ENCODE data around the gene CAMK4.

CAMK4 gene

DNA sequence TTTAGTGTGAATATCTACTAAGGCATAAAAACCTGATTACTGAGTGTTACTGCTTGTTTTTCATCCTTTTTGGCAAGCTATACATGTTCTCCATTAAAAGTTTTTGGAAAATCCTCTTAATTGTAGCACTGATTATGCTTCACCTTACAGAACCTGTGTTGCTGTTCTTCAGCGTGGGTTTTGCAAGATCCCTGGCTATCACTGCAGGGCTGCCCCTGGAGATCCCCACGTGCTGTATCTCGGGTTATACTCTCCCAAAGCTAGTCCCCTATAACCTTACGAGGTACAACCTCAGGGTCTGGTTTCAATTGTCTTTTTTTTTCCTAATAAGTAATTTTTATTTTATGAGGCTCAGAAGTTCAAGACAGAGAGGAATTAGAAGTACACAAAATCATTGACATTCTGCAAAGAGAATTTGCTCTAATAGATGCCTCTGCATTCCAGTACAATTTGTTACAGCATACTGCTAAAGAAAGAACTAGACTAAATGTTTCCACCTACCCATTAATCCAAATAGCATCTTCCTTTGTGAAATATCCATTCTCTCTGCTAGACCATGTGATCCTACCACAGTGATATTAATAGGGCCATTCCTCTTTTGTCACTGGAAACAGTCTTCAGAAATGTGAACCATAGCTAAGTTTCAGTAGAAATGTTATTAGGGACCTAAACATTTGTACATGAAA, 25.8 kb upstream of the CAMK4 start:
- DNase-seq (ENCODE audit: low read depth): no peak
- TF ChIP-seq, protein P1, sequence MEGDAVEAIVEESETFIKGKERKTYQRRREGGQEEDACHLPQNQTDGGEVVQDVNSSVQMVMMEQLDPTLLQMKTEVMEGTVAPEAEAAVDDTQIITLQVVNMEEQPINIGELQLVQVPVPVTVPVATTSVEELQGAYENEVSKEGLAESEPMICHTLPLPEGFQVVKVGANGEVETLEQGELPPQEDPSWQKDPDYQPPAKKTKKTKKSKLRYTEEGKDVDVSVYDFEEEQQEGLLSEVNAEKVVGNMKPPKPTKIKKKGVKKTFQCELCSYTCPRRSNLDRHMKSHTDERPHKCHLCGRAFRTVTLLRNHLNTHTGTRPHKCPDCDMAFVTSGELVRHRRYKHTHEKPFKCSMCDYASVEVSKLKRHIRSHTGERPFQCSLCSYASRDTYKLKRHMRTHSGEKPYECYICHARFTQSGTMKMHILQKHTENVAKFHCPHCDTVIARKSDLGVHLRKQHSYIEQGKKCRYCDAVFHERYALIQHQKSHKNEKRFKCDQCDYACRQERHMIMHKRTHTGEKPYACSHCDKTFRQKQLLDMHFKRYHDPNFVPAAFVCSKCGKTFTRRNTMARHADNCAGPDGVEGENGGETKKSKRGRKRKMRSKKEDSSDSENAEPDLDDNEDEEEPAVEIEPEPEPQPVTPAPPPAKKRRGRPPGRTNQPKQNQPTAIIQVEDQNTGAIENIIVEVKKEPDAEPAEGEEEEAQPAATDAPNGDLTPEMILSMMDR (IDR thresholded peaks at IDR 0.05; ENCODE audit: control insufficient read depth, extremely low read depth, insufficient read depth): no peak
- H3K4me3 ChIP-seq (ENCODE audit: low read depth, low read length): no peak overlapping the region

DNA sequence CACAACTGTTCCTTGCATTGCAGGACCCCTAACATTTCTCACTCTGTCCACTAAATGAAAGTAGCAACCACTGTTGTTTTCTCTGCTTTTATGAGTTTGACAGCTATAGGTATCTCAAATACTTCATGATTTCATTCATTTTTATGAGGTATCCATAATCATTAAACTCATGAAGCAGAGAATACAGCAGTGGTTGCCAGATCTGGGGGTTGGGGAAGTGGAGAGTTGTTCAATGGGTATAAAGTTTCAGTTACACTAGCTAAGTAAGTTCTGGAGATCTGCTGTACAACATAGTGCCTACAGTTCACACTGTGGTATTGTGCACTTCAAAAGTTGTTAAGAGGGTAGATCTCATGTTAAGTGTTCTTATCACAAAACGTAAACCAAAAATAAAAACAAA, 23.4 kb upstream of the CAMK4 start:
- no peak overlapping the region for H3K4me3 ChIP-seq (ENCODE audit: low read depth, low read length)
- TF ChIP-seq, protein P1 (IDR thresholded peaks at IDR 0.05; ENCODE audit: control insufficient read depth, extremely low read depth, insufficient read depth): no peak
- no peak for DNase-seq (ENCODE audit: low read depth)

GRCh38 chr5:111201705-111202104, 22.5 kb upstream of the CAMK4 start:
- TF ChIP-seq, protein P1 (IDR thresholded peaks at IDR 0.05; ENCODE audit: control insufficient read depth, extremely low read depth, insufficient read depth): no peak
- no peak overlapping the region for H3K4me3 ChIP-seq (ENCODE audit: low read depth, low read length)
- no peak for DNase-seq (ENCODE audit: low read depth)

DNA sequence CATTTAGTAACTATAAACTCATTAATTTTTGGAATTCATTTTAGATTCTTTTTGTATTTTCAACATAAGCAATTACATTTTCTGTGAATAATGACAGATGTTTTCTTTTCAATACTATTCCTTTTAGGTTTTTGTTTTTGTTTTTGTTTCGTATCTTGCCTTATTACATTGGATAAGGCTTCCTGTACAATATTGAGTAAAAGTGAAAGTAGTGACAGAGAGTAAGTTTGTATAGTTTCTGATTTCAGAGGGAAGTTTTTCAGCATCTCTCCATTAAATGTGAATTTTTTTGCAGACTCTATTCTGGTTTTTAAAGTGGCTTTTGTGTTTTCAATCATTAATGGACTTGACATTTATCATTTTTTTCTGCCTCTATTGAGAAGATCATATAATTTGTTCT, 12.8 kb upstream of the CAMK4 start:
- no peak overlapping the region for H3K4me3 ChIP-seq (ENCODE audit: low read depth, low read length)
- TF ChIP-seq, protein P1 (IDR thresholded peaks at IDR 0.05; ENCODE audit: control insufficient read depth, extremely low read depth, insufficient read depth): no peak
- DNase-seq (ENCODE audit: low read depth): no peak

- no peak for DNase-seq (ENCODE audit: low read depth)
- H3K4me3 ChIP-seq (ENCODE audit: low read depth, low read length): no peak overlapping the region
- TF ChIP-seq, protein P1 (IDR thresholded peaks at IDR 0.05; ENCODE audit: control insufficient read depth, extremely low read depth, insufficient read depth): no peak
These were observed 10.0 kb upstream of the CAMK4 start for GRCh38 chr5:111214052-111214742.

DNA sequence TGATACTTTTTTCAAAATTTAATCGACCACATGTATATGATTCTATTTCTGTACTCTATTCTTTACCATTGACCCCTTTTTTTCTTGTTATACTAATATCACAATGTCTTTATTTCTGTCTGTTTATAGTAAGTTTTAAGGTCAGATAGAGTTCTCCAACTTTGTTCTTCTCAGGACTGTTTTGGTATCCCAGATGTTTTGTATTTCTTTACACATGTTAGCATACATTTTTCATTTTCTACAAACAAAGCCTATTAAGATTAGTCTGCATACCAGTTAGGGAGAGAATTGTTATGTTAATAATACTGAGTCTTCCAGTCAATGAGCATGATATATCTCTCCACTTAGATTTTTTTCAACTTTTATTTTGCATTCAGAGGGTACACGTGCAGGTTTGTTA, 8.2 kb upstream of the CAMK4 start:
- TF ChIP-seq, protein P1 (IDR thresholded peaks at IDR 0.05; ENCODE audit: control insufficient read depth, extremely low read depth, insufficient read depth): no peak
- DNase-seq (ENCODE audit: low read depth): no peak

More for the DNA sequence above, 8.2 kb upstream of the CAMK4 start:
- H3K4me3 ChIP-seq (ENCODE audit: low read depth, low read length): no peak overlapping the region

Measured in LNCaP clone FGC (cell line).